ENCODE measurements around the gene SLC35B4. TPM values are rescaled to one million over a fixed set of nuclear protein-coding genes. Genes with fewer than 3 reads are reported as not detected.

The SLC35B4 gene
- total RNA-seq, 4 donors from 2014 or later, result 6.5 to 20.5 (median 14.6) TPM

DNA sequence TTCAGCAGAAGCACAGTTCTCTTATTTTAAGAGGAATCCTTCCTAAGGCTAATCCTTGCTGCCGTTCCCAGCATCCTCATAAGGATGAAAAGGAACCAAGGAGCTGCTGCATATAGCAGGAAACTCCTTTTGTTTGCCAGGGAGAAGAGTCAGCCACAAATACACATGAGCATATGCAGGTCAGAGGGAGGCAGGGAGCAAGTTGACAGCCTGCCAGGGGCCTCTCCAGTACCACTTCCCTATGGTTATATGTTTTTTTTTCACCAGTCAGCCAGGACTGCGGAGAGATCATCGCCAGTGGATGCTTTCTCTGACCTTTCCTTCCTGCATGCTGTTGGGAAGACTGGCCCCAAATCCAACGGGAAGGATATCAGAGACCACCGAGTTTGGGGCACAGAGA is 39.8 kb downstream of the SLC35B4 start:
- intact Hi-C loops (cut with DNase I; ENCODE audit: low total_unique reads), result no loop called here
- no peak for TF ChIP-seq POLR2A (IDR thresholded peaks at IDR 0.05)
- TF ChIP-seq, protein P1, sequence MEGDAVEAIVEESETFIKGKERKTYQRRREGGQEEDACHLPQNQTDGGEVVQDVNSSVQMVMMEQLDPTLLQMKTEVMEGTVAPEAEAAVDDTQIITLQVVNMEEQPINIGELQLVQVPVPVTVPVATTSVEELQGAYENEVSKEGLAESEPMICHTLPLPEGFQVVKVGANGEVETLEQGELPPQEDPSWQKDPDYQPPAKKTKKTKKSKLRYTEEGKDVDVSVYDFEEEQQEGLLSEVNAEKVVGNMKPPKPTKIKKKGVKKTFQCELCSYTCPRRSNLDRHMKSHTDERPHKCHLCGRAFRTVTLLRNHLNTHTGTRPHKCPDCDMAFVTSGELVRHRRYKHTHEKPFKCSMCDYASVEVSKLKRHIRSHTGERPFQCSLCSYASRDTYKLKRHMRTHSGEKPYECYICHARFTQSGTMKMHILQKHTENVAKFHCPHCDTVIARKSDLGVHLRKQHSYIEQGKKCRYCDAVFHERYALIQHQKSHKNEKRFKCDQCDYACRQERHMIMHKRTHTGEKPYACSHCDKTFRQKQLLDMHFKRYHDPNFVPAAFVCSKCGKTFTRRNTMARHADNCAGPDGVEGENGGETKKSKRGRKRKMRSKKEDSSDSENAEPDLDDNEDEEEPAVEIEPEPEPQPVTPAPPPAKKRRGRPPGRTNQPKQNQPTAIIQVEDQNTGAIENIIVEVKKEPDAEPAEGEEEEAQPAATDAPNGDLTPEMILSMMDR (IDR thresholded peaks at IDR 0.05), result no peak
- Histone ChIP-seq H3K27me3 (no peaks in the 10 kb centered on the region), H3K27ac (no peak overlapping the region), H3K4me3 (no peak overlapping the region), H3K36me3 (no peaks in the 10 kb centered on the region), H3K9me3 (no peaks in the 10 kb centered on the region), H3K4me1 (no peaks in the 10 kb centered on the region)
- no peak for DNase-seq

DNA sequence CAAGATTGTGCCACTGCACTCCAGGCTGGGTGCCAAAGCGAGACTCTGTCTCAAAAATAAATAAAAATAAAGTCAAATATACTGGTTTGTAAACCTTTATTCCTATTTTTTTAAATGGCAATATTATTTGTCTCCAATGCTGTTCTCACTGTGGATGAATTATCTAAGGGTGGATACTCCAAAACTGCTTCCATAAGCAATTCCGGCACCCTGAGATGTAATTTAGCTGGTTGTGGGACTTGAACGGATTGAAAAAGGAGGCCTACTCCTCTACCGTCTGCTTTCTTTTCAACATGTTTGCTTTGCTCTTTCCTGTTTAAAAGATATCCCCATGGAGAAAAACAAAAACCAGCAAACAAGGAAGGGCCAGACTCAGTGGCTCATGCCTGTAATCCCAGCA is 54.4 kb downstream of the SLC35B4 start:
- H3K9me3 ChIP-seq, result no peaks in the 10 kb centered on the region
- TF ChIP-seq, protein P1 (IDR thresholded peaks at IDR 0.05), result no peak
- no peak overlapping the region for H3K27ac ChIP-seq
- intact Hi-C loops (cut with DNase I; ENCODE audit: low total_unique reads), result no loop called here
- H3K27me3 ChIP-seq, result no peaks in the 10 kb centered on the region
- H3K36me3 ChIP-seq, result no peaks in the 10 kb centered on the region
- no peak overlapping the region for H3K4me3 ChIP-seq
- no peak for DNase-seq
- no peaks in the 10 kb centered on the region for H3K4me1 ChIP-seq

DNA sequence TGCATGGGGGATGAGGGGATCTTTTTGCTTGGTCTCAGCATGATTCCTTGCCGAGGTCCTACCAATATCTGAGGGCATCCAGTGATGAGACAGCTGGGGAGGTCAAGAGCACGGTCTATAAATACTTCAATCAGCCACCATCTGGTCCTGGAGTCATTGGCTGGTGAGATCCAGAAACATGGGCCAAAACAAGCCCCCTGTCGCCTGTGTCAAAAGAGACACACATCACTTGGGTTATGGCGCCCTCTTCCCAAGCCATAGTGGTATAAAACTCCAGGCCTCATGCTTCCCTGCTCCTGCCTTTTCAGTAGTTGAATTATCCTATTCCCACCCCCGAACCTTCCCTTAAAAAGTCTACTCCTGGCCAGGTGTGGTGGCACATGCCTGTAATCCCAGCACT is 60.9 kb downstream of the SLC35B4 start:
- H3K27me3 ChIP-seq, result no peaks in the 10 kb centered on the region
- no peaks in the 10 kb centered on the region for H3K9me3 ChIP-seq
- no peak for DNase-seq
- no peaks in the 10 kb centered on the region for H3K4me1 ChIP-seq
- intact Hi-C loops (cut with DNase I; ENCODE audit: low total_unique reads), result no loop called here
- no peak overlapping the region for H3K27ac ChIP-seq
- no peak for TF ChIP-seq POLR2A (IDR thresholded peaks at IDR 0.05)
- TF ChIP-seq, protein P1 (IDR thresholded peaks at IDR 0.05), result no peak
- no peak overlapping the region for H3K4me3 ChIP-seq
- no peaks in the 10 kb centered on the region for H3K36me3 ChIP-seq

DNA sequence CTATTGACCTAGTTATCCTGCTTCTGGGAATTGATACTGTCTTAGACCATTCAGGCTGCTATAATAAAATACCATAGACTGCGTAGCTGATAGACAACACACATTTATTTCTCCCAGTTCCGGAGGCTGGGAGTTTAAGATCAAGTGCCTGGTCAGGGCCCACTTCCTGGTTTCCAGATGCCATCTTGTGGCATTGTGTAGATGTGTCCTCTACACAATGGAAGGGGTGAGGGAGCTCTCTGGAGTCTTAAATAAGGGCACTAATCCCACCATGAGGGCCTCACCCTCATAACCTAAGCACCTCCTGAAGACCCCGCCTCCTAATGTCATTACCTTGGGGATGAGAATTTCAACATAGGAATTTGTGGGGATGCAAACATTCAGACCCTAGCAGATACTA is 62.4 kb downstream of the SLC35B4 start:
- no peaks in the 10 kb centered on the region for H3K9me3 ChIP-seq
- no peak for TF ChIP-seq POLR2A (IDR thresholded peaks at IDR 0.05)
- TF ChIP-seq, protein P1 (IDR thresholded peaks at IDR 0.05), result no peak

DNA sequence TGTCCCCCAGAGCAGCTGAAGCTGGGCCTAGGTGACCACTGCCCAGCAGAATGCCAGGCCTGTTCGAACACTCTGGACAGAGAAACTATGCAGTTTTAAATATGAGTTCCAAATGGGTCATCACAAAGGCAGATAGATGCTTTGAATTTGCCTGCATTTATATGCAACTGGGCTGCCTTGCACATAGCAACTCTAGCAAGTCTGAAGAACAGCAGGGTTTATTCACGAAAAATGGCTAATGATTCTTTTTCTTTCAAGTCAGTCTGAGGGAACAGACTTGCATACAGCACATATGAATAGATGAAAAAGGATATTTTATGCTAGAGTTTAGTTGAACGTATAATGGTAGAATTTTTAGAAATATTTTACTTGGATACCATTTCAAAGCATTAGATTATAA is 68.5 kb downstream of the SLC35B4 start:
- no peak for DNase-seq
- H3K36me3 ChIP-seq, result no peaks in the 10 kb centered on the region
- no peak overlapping the region for H3K4me3 ChIP-seq
- no peaks in the 10 kb centered on the region for H3K27me3 ChIP-seq
- no peaks in the 10 kb centered on the region for H3K4me1 ChIP-seq
- intact Hi-C loops (cut with DNase I; ENCODE audit: low total_unique reads), result no loop called here
- no peaks in the 10 kb centered on the region for H3K9me3 ChIP-seq
- H3K27ac ChIP-seq, result no peak overlapping the region
- no peak for TF ChIP-seq POLR2A (IDR thresholded peaks at IDR 0.05)
- TF ChIP-seq, protein P1 (IDR thresholded peaks at IDR 0.05), result no peak

More for the DNA sequence above, 62.4 kb downstream of the SLC35B4 start:
- Histone ChIP-seq H3K27ac (no peak overlapping the region), H3K4me3 (no peak overlapping the region), H3K27me3 (no peaks in the 10 kb centered on the region), H3K4me1 (no peaks in the 10 kb centered on the region), H3K36me3 (no peaks in the 10 kb centered on the region)
- intact Hi-C loops (cut with DNase I; ENCODE audit: low total_unique reads), result no loop called here
- no peak for DNase-seq

Measured in uterus (tissue), 4 donors.